SH-SY5Y (cell line): Measurements from ENCODE around the gene ITGA1.

Experiments used
- GATA2 ChIP-seq: IDR thresholded peaks from 2 replicates; pipeline ENCODE4 v1.6.1; 2011; ENCODE audit warnings: mild to moderate bottlenecking, low read depth, low read length
- GATA3 ChIP-seq: IDR thresholded peaks from 2 replicates; pipeline ENCODE4 v1.6.1; 2011; ENCODE audit warnings: low read depth, mild to moderate bottlenecking, low read length, moderate library complexity

The ITGA1 gene

DNA sequence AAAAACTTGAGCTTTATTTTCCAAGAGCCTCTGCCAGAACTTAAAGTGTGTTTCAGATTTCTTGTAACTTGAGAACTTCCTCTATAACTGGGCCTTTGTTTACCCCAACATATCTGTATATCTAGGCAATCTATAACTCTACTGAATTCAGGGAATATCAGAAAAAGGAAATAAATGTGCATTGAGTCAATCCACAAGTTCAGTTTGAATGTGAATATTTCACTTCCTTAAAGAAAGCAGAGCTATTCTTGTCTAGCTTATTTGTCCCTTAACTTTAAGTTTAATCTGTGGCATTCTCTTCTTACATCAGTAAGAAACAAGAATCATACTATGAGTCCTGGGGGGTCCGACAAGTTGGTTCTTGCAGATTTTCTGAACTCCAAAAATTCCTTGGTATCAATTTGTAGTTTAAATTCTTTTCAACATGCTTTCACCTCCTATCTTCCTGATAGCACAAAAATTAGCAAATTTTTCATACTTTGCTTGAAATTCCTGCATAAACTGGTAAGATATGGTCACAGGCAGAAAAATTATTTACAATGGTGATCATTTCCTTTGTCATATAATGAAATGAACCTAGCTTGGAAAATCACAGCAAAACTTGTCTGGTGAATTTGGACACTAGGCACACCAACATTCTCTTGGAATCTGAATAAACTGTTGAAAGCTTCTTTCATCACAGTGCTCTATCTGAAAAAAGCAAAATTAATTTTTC is 19.8 kb upstream of the ITGA1 start:
- TF ChIP-seq GATA2 (no peak), GATA3 (no peak)

DNA sequence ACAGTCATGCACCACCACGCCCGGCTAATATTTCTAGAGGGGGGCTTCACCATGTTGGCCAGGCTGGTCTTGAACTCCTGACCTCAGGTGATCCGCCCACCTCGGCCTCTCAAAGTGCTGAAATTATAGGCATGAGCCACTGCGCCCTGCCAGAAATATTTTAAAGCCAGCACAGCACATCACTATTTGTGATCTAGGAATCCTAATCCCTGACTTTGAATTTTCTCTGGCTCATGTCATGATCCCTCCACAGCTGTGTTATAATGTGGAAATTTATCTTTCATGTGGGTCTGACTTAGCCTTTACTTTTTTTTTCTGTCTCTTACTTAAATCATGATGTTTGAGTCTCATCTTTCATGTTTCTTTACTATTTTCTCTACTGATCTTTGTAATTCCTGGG is 18.7 kb upstream of the ITGA1 start:
- TF ChIP-seq GATA3 = no peak
- no peak for TF ChIP-seq GATA2

DNA sequence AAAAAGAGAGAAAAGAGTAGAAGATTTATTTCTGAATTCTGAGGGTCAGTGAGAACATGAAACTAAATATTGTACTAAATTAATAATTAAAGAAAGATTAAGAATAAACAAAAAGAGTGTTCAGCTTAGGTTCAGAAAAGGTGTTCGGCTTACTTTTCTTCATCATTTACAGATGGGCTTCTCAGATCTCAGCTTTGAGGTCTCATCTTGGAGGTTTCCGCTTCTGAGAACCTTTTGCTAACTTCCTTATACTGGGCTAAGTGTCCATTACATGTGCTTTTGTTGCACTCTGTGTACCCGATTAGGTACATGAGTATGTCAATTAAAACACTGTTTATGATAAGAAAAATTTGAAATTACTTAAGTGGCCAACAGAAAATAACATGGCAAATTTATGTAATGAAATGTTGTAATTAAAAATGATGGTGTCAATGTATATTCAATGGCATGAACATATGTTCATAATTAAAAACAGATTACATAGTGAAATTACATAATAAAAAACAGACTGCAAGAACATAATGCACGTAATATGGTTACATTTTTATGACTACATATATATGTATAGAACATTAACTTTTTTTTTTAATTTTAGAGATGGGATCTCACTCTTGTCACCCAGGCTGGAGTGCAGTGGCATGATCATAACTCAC is 17.3 kb upstream of the ITGA1 start:
- TF ChIP-seq GATA2 (no peak), GATA3 (no peak)

DNA sequence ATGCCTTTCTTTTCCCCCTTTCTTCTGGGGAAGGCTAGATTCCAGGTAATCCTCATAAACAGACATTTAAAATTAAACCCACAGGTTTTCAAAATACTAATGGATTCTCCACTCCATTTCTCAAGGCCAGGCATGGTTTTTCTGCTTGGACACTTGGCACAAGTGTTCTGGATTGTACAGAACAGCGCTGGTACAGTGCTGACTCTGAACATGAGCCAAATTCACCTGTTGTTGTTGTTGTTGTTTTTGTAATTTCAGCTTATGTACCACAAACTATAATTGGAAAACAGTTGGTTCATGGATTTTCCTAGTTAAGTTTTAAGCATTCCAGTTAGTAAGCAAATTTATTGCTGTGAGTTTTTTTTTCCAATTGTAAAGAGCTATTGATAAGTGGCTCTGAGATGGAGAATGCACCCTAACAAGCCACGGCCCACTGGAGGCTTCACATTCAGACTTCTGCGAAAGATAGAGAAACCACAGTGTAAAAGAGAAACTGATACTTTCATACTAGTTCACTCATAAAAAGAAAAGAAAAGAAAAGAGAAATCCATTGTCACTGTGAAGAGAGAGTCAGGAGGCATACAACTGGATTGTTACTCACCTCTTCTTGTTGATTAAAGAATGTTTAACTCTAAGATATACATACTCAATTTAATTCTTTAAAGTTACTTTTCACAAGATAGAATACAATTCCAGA is 16.2 kb upstream of the ITGA1 start:
- TF ChIP-seq GATA2 = no peak
- TF ChIP-seq GATA3 = no peak

DNA sequence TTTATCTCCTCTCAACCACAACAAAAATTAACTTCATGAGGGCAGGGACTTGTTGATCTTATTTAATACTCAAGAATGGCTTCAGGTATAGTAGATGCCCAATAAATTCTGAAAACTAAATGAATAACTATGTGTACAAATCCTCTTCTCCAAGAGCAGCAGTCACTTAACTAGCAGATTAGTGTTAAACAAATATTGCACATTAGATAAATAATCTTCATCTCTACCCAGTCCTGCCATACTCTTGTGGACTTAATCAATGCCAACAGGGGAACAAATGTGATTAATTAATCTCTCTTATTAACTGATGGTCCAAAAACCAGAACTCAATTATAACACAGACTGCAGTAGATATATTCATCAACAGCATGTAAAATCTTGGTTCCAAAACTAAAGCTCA is 15.0 kb upstream of the ITGA1 start:
- no peak for TF ChIP-seq GATA3
- TF ChIP-seq GATA2 = no peak

DNA sequence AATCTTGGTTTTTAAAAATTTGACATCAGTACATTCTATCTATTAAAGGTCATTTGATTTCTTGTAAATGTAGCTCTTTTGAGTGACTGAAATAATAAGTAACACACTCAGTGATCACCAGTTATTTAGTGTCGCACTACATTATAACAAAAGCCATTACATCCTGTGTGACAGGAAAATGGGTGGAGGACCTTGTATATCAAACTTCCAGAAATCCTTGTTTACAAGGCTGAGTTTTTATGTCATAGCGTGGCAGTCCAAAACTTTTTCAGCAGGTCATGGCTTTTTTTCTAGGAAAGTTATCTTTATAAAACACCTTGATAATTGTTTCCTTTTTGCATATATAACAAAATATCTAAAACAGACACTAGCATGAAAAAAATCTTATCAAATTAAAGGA is 14.4 kb upstream of the ITGA1 start:
- TF ChIP-seq GATA2 (no peak), GATA3 (no peak)

DNA sequence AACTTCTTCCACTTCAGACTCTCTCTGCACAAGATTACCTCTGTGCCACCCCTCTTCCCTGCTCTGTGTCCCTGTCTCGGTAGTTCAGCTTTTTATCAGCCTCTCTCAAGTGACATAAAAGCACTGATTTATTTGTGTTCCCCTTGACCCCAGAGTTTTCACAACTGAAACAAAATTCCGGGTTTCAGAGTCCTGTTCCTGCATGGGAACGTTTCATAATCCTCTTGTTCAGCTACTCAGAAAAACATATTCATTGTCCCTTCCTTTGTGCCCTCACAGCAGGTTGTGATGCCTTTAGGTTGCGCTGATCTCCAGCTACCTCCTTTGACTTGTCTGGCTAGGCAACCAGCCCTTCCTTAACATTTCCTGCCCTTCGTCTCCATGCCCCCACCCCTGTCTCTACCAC is 13.7 kb upstream of the ITGA1 start:
- TF ChIP-seq GATA3 (no peak), GATA2 (no peak)

DNA sequence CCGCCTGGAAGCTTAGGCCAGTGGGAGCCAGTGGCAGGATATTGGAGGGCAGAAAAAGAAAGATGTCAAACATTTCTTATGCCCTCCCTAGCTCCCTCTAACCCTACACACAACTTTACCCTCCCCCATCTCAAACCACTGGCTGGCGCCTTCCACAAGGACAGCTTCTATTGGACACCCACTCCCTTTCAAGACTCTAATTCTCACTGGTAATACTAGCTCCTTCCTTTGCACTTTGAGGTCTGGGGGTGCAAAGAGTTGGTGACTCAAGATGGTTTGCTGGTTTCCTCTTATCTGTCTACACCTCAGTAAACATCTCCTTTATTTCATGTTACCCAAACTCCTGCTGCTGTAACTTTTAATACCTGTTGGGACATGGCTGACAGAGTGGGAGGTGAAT is 11.6 kb upstream of the ITGA1 start:
- TF ChIP-seq GATA3 (no peak), GATA2 (no peak)

DNA sequence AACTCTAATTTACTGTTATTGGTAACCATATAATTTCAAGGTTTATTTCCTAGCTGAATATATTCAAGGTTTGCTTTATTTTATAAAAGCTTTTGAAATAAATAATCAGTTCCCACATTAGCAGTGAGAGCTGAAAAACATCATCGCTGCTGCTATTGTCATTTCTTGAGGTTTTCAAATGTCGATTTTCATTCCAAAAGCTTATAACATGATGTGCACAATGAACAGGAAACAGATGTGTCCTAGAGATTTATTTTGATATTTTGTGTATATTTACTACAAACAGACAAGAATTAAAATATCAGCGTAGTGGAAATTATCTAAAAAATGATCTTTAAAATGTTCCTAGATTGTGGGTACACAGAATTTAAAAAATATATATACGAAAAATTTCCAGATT is 10.5 kb upstream of the ITGA1 start:
- no peak for TF ChIP-seq GATA3

DNA sequence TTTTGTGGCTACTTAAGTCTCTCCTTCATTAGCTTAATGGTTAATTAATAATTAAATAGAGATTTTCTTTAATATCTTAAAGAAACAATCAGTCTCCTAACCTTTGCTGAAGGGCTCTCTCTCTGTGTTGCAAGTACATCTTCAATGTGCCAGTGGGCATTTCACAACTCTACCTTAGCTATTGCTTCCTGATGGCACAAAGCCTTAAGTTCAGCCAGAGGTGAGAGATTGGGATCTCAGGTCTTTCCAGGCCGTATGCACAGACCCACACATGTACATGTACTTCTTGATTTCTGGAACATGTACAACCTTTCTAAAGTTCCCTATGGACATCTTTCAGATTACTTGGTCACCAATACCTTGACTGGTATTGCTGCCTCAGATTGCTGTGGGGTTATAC is 8.9 kb upstream of the ITGA1 start:
- TF ChIP-seq GATA2 (no peak), GATA3 (no peak)

DNA sequence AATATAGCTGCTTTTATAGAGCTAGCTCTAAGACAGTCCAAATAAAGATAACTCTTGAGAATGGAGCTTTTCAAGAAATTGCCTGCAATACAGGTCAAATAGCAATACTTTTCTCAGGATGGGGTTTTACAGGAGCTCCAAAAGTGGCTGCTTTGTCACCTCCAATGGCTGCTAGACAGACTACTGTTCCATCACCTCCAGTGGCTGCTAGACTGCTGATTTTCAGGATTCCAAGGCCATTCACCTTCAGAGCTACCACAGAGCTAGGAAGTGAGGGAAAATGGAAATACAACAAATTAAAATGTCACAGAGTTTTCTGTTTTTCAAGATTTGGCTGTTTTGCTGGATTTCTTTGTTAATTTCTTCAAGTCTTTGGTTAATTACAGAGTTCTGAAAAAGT is 8.5 kb upstream of the ITGA1 start:
- no peak for TF ChIP-seq GATA3

DNA sequence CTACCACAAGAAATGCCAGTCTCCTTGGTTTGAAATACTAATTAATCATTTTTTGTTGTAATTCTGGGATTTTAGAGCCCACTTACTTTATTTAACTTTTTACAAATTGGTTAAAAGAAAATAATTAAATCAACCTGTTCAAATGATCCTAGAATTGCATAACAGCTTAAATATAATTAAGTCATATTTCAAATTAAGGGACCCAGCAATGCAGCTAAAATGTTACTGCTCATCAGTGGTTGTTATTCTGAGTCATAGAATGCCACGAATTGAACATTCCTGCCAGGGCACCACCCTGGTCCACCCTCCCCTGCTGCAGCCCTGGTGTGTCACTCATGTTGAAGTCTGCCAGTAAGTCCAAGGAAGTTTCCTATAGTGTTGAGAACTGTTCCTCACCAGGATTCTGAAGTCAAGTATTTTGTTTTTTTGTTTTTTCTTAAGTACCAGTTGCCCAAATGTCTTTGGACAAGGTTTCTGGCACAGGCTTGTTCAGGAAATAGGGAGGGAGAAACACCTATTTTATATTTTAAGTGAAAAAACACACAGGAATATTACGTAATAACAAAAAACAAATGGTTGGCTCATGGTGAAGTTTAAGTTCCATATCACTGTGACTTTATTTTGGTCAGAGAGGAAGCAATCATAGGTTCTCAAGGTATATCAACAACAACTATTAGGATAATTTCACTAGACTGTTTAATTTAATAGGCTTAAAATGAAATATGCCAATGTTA is 4.3 kb upstream of the ITGA1 start:
- TF ChIP-seq GATA3 (no peak), GATA2 (no peak)

DNA sequence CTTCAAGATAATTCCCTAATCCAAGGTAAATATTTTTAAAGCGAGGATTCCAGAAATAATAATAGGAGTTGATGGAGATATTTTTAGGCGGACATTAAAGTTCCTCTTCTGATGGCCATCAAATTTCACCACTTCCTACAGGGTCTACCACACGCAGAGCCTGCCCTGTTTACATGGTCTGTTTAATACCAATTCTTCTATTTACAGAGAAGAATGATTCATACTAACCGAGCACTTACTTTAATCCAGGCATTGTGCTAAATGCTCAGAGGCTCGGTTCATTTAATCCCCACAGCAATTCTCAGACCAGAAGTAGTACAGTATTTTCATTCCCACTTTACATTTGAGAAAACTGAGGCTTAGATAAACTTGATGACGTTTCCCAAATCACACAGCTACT is 3.0 kb upstream of the ITGA1 start:
- no peak for TF ChIP-seq GATA2
- no peak for TF ChIP-seq GATA3

DNA sequence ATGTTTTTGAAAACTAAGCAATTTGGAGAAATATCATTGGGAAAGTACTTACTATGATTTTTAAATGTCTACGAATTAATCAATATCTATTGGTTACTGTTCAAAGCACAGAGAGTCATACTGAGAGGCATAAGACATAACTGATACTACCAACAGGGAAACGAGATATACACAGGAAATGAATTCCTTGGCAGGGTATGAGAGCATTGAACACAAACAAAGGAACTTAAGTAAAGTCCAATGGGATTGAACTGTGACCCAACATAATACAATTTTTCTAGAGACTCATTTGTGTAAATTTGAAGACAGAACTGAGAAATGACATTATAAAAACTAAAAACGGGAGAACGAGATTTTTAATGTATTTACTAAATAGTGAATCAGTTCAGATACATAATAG is 1.3 kb upstream of the ITGA1 start:
- no peak for TF ChIP-seq GATA2
- TF ChIP-seq GATA3 = no peak

DNA sequence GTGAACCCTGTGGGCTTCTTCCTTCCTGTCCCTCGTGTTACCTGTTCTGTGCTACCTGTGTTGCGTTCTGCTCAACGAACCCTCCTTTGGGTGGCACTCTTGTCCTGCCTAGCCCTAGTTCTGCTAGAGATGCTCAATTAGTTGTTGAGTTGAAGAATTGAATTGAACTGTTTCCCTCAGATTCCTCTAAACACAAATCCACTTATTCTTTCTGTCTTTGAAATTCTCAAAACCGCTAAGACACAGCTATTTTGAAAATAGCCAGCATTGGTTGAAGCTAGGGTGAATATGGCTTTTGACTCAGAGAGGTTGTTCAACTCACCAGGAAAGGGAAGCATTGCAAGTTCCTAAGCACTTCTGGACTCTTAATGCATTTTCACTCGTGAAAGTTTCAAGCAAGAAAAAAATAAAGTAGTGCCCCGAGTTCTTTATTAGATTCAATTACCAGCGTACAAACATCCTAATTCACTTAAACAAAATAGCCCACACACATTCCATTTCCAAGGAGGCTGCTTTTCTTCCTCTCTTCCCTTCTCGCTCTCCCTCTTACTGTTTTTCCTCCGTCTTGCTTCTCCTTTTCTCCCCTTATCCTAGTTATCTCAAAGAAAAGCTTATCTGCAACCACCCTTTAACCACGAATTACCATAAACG is 642 bp upstream of the ITGA1 start:
- TF ChIP-seq GATA2 (no peak), GATA3 (no peak)
